H1 (cell line): Measurements from ENCODE around the gene FRMPD2.

Experiments
- BCL11A ChIP-seq, 2 experiments: IDR thresholded peaks; one replicate each; pipeline ENCODE4 v1.6.1; 2011; ENCODE audit warnings: low read depth in 2 of 2, low read length in 2 of 2, mild to moderate bottlenecking in 2 of 2
- CBX5 ChIP-seq: fragments of 300-800, 300-1000 bp; sonication (generic); IDR thresholded peaks from 2 replicates; pipeline ENCODE4 v1.7.1; 2016; ENCODE audit warnings: antibody characterized with exemption, low read length, low read depth
- CTCF ChIP-seq, 3 experiments: IDR thresholded peaks; 1 replicate in 2 of 3; 2 replicates in 1 of 3; pipeline versions ENCODE4 v1.5.1 to v1.6.1; 2011; ENCODE audit warnings: low read length in 3 of 3, mild to moderate bottlenecking in 3 of 3, inconsistent platforms in 2 of 3, low read depth in 1 of 3, moderate library complexity in 1 of 3; ENCODE audit not compliant: insufficient read depth in 1 of 3; ENCODE audit errors: control extremely low read depth in 1 of 3
- EP300 ChIP-seq, 2 experiments: IDR thresholded peaks; 1 replicate in 1 of 2; 2 replicates in 1 of 2; pipeline ENCODE4 v1.6.1; 2011 to 2012; ENCODE audit warnings: low read depth in 2 of 2, low read length in 2 of 2, mild to moderate bottlenecking in 2 of 2, borderline replicate concordance in 1 of 2, inconsistent platforms in 1 of 2, moderate library complexity in 1 of 2
- EZH2 ChIP-seq: fragments of 200-600 bp; sonication (generic); IDR thresholded peaks from 2 replicates; pipeline ENCODE4 v1.7.1; 2012; ENCODE audit warnings: low read depth, mild to moderate bottlenecking, moderate library complexity, low read length, inconsistent platforms; ENCODE audit not compliant: severe bottlenecking
- NRF1 ChIP-seq: IDR thresholded peaks from 2 replicates; pipeline ENCODE4 v1.6.1; 2011; ENCODE audit warnings: mild to moderate bottlenecking, low read depth, low read length, improper control_type of control experiment
- POLR2AphosphoS5 ChIP-seq: IDR thresholded peaks from 2 replicates; pipeline ENCODE4 v1.6.1; 2011; ENCODE audit warnings: low read depth, low read length
- RAD21 ChIP-seq, 2 experiments: IDR thresholded peaks in 1 of 2; conservative IDR thresholded peaks in 1 of 2; 2 replicates each; pipeline ENCODE4 v1.6.1; 2011; ENCODE audit warnings: low read depth in 2 of 2, low read length in 2 of 2, improper control_type of control experiment in 1 of 2, inconsistent platforms in 1 of 2, mild to moderate bottlenecking in 1 of 2, moderate library complexity in 1 of 2
- SIRT6 ChIP-seq: IDR thresholded peaks from one replicate; pipeline ENCODE4 v1.7.1; 2012; ENCODE audit warnings: low read length, inconsistent platforms
- SP1 ChIP-seq: IDR thresholded peaks from 2 replicates; pipeline ENCODE4 v1.6.1; 2011; ENCODE audit warnings: low read depth, low read length
- TCF12 ChIP-seq: IDR thresholded peaks from 2 replicates; pipeline ENCODE4 v1.6.1; 2011; ENCODE audit warnings: low read depth, mild to moderate bottlenecking, low read length
- USF2 ChIP-seq: IDR thresholded peaks from 2 replicates; pipeline ENCODE4 v1.6.1; 2011; ENCODE audit warnings: low read length, improper control_type of control experiment
- YY1 ChIP-seq: IDR thresholded peaks from 2 replicates; pipeline ENCODE4 v1.6.1; 2011; ENCODE audit warnings: low read depth, mild to moderate bottlenecking, low read length
- ZNF274 ChIP-seq: IDR thresholded peaks from 2 replicates; pipeline ENCODE4 v1.7.0; 2012; ENCODE audit warnings: low read length, borderline replicate concordance; ENCODE audit errors: extremely low read depth

GRCh38 chr10:48236199-48236621 is 38.3 kb downstream of the FRMPD2 start:
- TF ChIP-seq EP300 (IDR thresholded peaks at IDR 0.05; ENCODE audit: borderline replicate concordance in 1 of 2, low read depth in 2 of 2, low read length in 2 of 2) (no peak), ZNF274 (no peak), RAD21 (IDR thresholded peaks at IDR 0.05 in 1 of 2, conservative IDR thresholded peaks at IDR 0.05 in 1 of 2; ENCODE audit: low read depth in 2 of 2, low read length in 2 of 2) (no peak), SIRT6 (no peak), USF2 (peak; percentile 31; the same call in 1 of the 2 replicates), CTCF (IDR thresholded peaks at IDR 0.05; ENCODE audit: control extremely low read depth in 1 of 3, insufficient read depth in 1 of 3, low read depth in 1 of 3, low read length in 3 of 3) (no peak), NRF1 (no peak), POLR2AphosphoS5 (no peak), SP1 (no peak), CBX5 (no peak), YY1 (no peak), EZH2 (no peak), BCL11A (IDR thresholded peaks at IDR 0.05; ENCODE audit: low read depth in 2 of 2, low read length in 2 of 2) (no peak), TCF12 (no peak)
